SK-N-SH (cell line): Measurements from ENCODE around the gene BCL2L11. TPM values are rescaled to one million over a fixed set of nuclear protein-coding genes. Genes with fewer than 3 reads are reported as not detected.

ENCODE experiments used
- CTCF ChIA-PET: fragments of 300-600, 350-600 bp; formaldehyde crosslinking; extraction: SDS; loops from one replicate; lab custom pipeline; 2021; lab: Yijun Ruan, JAX
- POLR2A ChIA-PET: fragments of 350-600 bp; sonication (Branson Sonifier 250); formaldehyde crosslinking; extraction: SDS; loops from one replicate; lab custom pipeline; 2020; ENCODE audit warnings: antibody characterized with exemption, inconsistent platforms; lab: Yijun Ruan, JAX
- DNase-seq: peaks from one replicate; pipeline ENCODE4 v3.0.0; 2012
- H2AFZ ChIP-seq: fragments of 200-600 bp; sonication (generic); 2 replicates; pipeline ENCODE4 v1.8.1; 2016; ENCODE audit warnings: antibody characterized with exemption, mild to moderate bottlenecking, low read depth
- H3F3A ChIP-seq: fragments of 200-600 bp; sonication (generic); replicated peaks from 2 replicates; pipeline ENCODE3; 2016; ENCODE audit warnings: antibody characterized with exemption, mild to moderate bottlenecking; ENCODE audit not compliant: insufficient read depth
- H3K27ac ChIP-seq, 2 experiments: fragments of 200-500 bp in 1 of 2; fragments of 200-600 bp in 1 of 2; sonication (Bioruptor generic) in 1 of 2; sonication (generic), shearing (Covaris generic) in 1 of 2; 2 replicates each; pipeline versions ENCODE4 v1.5.1 to v1.6.1; 2014 to 2016; ENCODE audit warnings: low read depth in 2 of 2, inconsistent platforms in 1 of 2, low read length in 1 of 2, mild to moderate bottlenecking in 1 of 2, mixed read lengths in 1 of 2
- H3K27me3 ChIP-seq: fragments of 200-600 bp; sonication (generic), shearing (Covaris generic); 2 replicates; pipeline ENCODE4 v1.6.1; 2016; ENCODE audit warnings: mixed run types; ENCODE audit not compliant: insufficient read depth
- H3K36me3 ChIP-seq, 2 experiments: fragments of 200-500 bp in 1 of 2; fragments of 200-600 bp in 1 of 2; sonication (Bioruptor generic) in 1 of 2; sonication (generic) in 1 of 2; replicated peaks in 1 of 2; 2 replicates each; pipeline versions ENCODE3 to v1.5.1; 2014 to 2016; ENCODE audit warnings: low read length in 1 of 2, mild to moderate bottlenecking in 1 of 2; ENCODE audit not compliant: insufficient read depth in 2 of 2, control insufficient read depth in 1 of 2
- H3K4me1 ChIP-seq, 2 experiments: fragments of 200-500 bp in 1 of 2; fragments of 200-600 bp in 1 of 2; sonication (Bioruptor generic) in 1 of 2; sonication (generic), shearing (Covaris generic) in 1 of 2; 2 replicates each; pipeline versions ENCODE4 v1.5.1 to v1.6.1; 2014 to 2016; ENCODE audit warnings: low read depth in 1 of 2, low read length in 1 of 2, mixed run types in 1 of 2; ENCODE audit not compliant: insufficient read depth in 2 of 2, control insufficient read depth in 1 of 2
- H3K4me2 ChIP-seq: fragments of 200-600 bp; sonication (generic), shearing (Covaris generic); 2 replicates; pipeline ENCODE4 v1.6.1; 2017; ENCODE audit warnings: mixed run types
- H3K4me3 ChIP-seq, 2 experiments: fragments of 200-500 bp in 1 of 2; fragments of 200-600 bp in 1 of 2; sonication (Bioruptor generic) in 1 of 2; sonication (generic), shearing (Covaris generic) in 1 of 2; 2 replicates each; pipeline versions ENCODE4 v1.5.1 to v1.8.1; 2014 to 2016; ENCODE audit warnings: low read depth in 2 of 2, inconsistent platforms in 1 of 2, low read length in 1 of 2, mild to moderate bottlenecking in 1 of 2, mixed read lengths in 1 of 2, moderate library complexity in 1 of 2
- H3K79me2 ChIP-seq: fragments of 200-600 bp; sonication (generic); 2 replicates; pipeline ENCODE4 v1.8.1; 2017; ENCODE audit warnings: mild to moderate bottlenecking; ENCODE audit not compliant: insufficient read depth
- H3K9ac ChIP-seq: fragments of 200-600 bp; sonication (generic); 2 replicates; pipeline ENCODE4 v1.6.1; 2017; ENCODE audit warnings: mixed run types
- H3K9me2 ChIP-seq: fragments of 200-600 bp; sonication (generic); 2 replicates; pipeline ENCODE4 v1.6.1; 2017; ENCODE audit warnings: mixed run types
- H3K9me3 ChIP-seq: fragments of 200-600 bp; sonication (generic); 2 replicates; pipeline ENCODE4 v1.6.1; 2017; ENCODE audit warnings: mixed run types, mild to moderate bottlenecking, moderate library complexity
- H4K20me1 ChIP-seq: fragments of 200-600 bp; sonication (generic); 2 replicates; pipeline ENCODE4 v1.6.1; 2017; ENCODE audit warnings: mild to moderate bottlenecking, mixed run types; ENCODE audit not compliant: insufficient read depth
- FOSL2 ChIP-seq: IDR thresholded peaks from 2 replicates; pipeline ENCODE4 v1.4.0; 2012; ENCODE audit warnings: low read depth, mild to moderate bottlenecking, moderate library complexity, borderline replicate concordance
- GABPA ChIP-seq: IDR thresholded peaks from 2 replicates; pipeline ENCODE4 v1.4.0; 2012; ENCODE audit warnings: low read depth, mild to moderate bottlenecking
- MEF2A ChIP-seq: IDR thresholded peaks from 2 replicates; pipeline ENCODE4 v1.4.0; 2012; ENCODE audit warnings: low read depth, borderline replicate concordance
- RFX5 ChIP-seq: IDR thresholded peaks from 2 replicates; pipeline ENCODE4 v1.6.1; 2012; ENCODE audit warnings: mild to moderate bottlenecking, improper control_type of control experiment, low read length
- TEAD4 ChIP-seq: IDR thresholded peaks from 2 replicates; pipeline ENCODE4 v1.4.0; 2012; ENCODE audit warnings: mild to moderate bottlenecking, borderline replicate concordance; ENCODE audit not compliant: insufficient read depth
- YY1 ChIP-seq: IDR thresholded peaks from 2 replicates; pipeline ENCODE4 v1.4.0; 2012; ENCODE audit warnings: low read depth, mild to moderate bottlenecking
- WGBS: methylation state at CpG from one replicate; pipeline ENCODE4 v1.1.6; 2017; ENCODE audit warnings: low lambda C conversion rate; 5-methylcytosine and 5-hydroxymethylcytosine counted together
- polyA plus RNA-seq, 3 experiments: library from polyadenylated mRNA; depleted of rRNA; stranded (reverse); fragments of >200 nt; gene quantifications; 2 replicates each; pipeline ENCODE4 v1.2.3, GENCODE V29; 2012
- TF ChIP-seq, protein P1 (sequence below): fragments of 150-350 bp; IDR thresholded peaks from 2 replicates; pipeline ENCODE4 v1.6.1; 2016; ENCODE audit warnings: mild to moderate bottlenecking, low read depth, low read length
- TF ChIP-seq, protein P2 (sequence below): IDR thresholded peaks from 2 replicates; pipeline ENCODE4 v1.4.0; 2012; ENCODE audit warnings: low read depth, borderline replicate concordance

Gene BCL2L11
- polyA plus RNA-seq, 1 of the 3 experiments (the other 2 are of a cell fraction), result 3.3 TPM

DNA sequence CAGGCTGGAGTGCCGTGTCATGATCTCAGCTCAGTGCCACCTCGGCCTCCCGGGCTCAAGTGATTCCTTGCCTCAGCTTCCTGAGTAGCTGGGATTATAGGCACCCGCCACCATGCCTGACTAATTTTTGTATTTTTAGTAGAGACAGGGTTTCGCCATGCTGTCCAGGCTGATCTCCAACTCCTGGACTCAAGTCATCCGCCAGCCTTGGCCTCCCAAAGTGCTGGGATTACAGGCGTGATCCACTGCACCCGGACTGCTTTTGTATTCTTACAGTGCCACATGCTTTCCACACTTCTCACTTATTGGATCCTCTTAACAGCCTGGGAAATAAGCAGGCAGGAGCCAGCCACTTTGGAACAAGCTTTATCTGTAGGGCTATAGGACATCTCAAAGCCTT, 25.3 kb upstream of the BCL2L11 start:
- Histone ChIP-seq H3K4me1 (no peaks in the 10 kb centered on the region; a peak in 1 of 4 replicates), H3K4me3 (no peak overlapping the region), H3F3A (no peaks in the 10 kb centered on the region), H3K4me2 (no peak overlapping the region), H2AFZ (no peak overlapping the region), H3K9me3 (no peaks in the 10 kb centered on the region), H3K9me2 (no peaks in the 10 kb centered on the region), H3K27me3 (peaks cover 8% of the 10 kb centered on the region; the same call in 1 of the 2 replicates), H3K79me2 (no peaks in the 10 kb centered on the region), H3K27ac (no peak overlapping the region), H3K36me3 (no peaks in the 10 kb centered on the region), H3K9ac (no peak overlapping the region), H4K20me1 (no peaks in the 10 kb centered on the region)
- POLR2A ChIA-PET, result no interaction called here
- CTCF ChIA-PET, result interaction anchor here (1.3 kb wide), 1 partner anchor 283 kb away, joined by 8 read pairs; no protein-coding TSS in a partner anchor
- no peak for DNase-seq
- TF ChIP-seq FOSL2, result no peak
- no peak for TF ChIP-seq TEAD4
- 79% methylated on average over 8 of the region's 8 CpGs for WGBS

DNA sequence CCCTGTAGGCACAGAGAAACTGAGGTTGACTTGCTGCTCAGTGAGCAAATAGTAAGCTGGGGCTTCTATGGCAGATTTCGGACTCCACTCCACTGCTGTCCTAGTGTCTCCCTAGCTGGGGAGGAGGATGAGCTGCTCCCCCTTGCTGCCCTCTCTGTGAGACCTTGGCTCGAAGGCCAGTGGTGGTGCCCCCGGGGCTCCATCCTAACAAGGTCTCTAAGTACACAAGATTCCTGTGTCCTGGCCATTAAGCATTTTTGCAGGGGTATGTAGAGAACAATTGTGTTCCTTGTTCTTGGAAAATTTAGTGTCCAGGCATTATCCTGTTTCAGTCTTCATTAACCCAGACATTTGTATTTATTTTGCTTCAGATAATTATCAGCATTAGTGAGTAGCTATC, 21.3 kb upstream of the BCL2L11 start:
- no peaks in the 10 kb centered on the region for H3K9me2 ChIP-seq
- POLR2A ChIA-PET, result no interaction called here
- WGBS, result 50% methylated on average over 1 of the region's 3 CpGs
- CTCF ChIA-PET, result interaction anchor here (1.2 kb wide), 1 partner anchor 21 kb away, joined by 5 read pairs; the partner anchor contains the start of gene BCL2L11
- TF ChIP-seq RFX5 (no peak), YY1 (no peak), FOSL2 (no peak), MEF2A (no peak)
- TF ChIP-seq, protein P1, sequence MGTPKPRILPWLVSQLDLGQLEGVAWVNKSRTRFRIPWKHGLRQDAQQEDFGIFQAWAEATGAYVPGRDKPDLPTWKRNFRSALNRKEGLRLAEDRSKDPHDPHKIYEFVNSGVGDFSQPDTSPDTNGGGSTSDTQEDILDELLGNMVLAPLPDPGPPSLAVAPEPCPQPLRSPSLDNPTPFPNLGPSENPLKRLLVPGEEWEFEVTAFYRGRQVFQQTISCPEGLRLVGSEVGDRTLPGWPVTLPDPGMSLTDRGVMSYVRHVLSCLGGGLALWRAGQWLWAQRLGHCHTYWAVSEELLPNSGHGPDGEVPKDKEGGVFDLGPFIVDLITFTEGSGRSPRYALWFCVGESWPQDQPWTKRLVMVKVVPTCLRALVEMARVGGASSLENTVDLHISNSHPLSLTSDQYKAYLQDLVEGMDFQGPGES, result no peak
- TF ChIP-seq, protein P2, sequence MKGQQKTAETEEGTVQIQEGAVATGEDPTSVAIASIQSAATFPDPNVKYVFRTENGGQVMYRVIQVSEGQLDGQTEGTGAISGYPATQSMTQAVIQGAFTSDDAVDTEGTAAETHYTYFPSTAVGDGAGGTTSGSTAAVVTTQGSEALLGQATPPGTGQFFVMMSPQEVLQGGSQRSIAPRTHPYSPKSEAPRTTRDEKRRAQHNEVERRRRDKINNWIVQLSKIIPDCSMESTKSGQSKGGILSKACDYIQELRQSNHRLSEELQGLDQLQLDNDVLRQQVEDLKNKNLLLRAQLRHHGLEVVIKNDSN, result no peak
- TF ChIP-seq, all 33 proteins: peak for 0
- no peaks in the 10 kb centered on the region for H3F3A ChIP-seq
- H2AFZ ChIP-seq, result no peak overlapping the region
- H3K79me2 ChIP-seq, result no peaks in the 10 kb centered on the region
- H4K20me1 ChIP-seq, result no peaks in the 10 kb centered on the region
- H3K4me2 ChIP-seq, result no peak overlapping the region
- no peaks in the 10 kb centered on the region for H3K36me3 ChIP-seq
- no peak overlapping the region for H3K4me3 ChIP-seq
- no peaks in the 10 kb centered on the region; the same call in 1 of the 2 replicates for H3K27me3 ChIP-seq
- H3K9me3 ChIP-seq, result no peaks in the 10 kb centered on the region
- H3K9ac ChIP-seq, result no peak overlapping the region
- DNase-seq, result no peak
- no peaks in the 10 kb centered on the region; a peak in 1 of 4 replicates for H3K4me1 ChIP-seq
- no peak overlapping the region for H3K27ac ChIP-seq

DNA sequence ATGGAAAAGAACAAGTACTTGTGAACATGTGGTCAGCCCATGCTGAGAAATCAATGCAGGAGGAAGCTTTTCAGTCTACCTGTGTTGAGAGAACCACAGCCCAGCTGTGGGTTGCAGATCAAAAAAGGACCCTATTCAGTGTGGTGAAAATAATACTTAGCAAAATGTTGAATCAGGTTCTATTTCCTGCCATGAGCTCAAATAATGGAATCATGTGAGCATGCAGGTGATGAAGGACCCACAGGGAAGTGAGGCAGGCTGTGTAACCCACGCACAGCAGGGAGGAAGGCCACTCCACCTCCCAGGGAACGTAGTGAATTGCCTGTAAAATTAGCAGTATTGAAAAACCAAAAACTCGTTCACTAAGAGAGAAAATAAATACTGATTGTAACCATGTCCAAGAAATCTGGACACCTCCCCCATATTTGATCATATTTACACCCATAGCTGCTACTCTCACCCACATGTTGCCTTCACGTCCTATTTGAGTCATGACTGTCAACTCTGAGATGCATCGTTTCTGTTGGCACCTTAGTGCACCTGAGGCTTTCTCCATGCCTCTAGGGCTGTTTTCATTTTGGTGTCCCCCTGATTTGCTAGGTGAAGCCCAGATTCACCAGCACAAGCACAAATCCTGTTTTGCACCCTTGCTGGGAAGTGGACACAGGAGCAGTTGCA, 20.5 kb upstream of the BCL2L11 start:
- 65% methylated on average over 5 of the region's 5 CpGs for WGBS
- Histone ChIP-seq H3K4me3 (no peak overlapping the region), H3K4me2 (no peak overlapping the region), H4K20me1 (no peaks in the 10 kb centered on the region), H3K9me3 (no peaks in the 10 kb centered on the region), H2AFZ (no peak overlapping the region), H3F3A (no peaks in the 10 kb centered on the region), H3K9ac (no peak overlapping the region), H3K4me1 (no peaks in the 10 kb centered on the region; a peak in 1 of 4 replicates), H3K27me3 (no peaks in the 10 kb centered on the region; the same call in 1 of the 2 replicates), H3K79me2 (no peaks in the 10 kb centered on the region), H3K27ac (no peak overlapping the region), H3K36me3 (no peaks in the 10 kb centered on the region), H3K9me2 (no peaks in the 10 kb centered on the region)
- ChIA-PET POLR2A (no interaction called here), CTCF (interaction anchor here (1.2 kb wide), 1 partner anchor 20 kb away, joined by 5 read pairs; the partner anchor contains the start of gene BCL2L11)
- DNase-seq, result no peak
- no peak for TF ChIP-seq GABPA
